Endothelial cell of umbilical vein (primary cell): ENCODE data around the gene TTC4. TPM values are rescaled to one million over a fixed set of nuclear protein-coding genes. Genes with fewer than 3 reads are reported as not detected.

Experiments
- BruUV-seq: library from RNA; stranded (reverse); fragments of 400-500 nt; replicated peaks from 2 replicates; lab custom pipeline; 2021; lab: Mats Ljungman, UMichigan
- CTCF ChIA-PET: fragments of 300-600, 350-600 bp; sonication (Branson Sonifier 250); formaldehyde crosslinking; loops from one replicate; lab custom pipeline; 2021; ENCODE audit warnings: antibody characterized with exemption, inconsistent platforms; lab: Charles Lee
- POLR2A ChIA-PET: fragments of 300-600, 350-600 bp; sonication (Branson Sonifier 250); formaldehyde crosslinking; loops from one replicate; lab custom pipeline; 2021; ENCODE audit warnings: antibody characterized with exemption, inconsistent platforms; lab: Charles Lee
- DNase-seq: peaks from one replicate; pipeline ENCODE4 v3.0.0-alpha.2; 2011; ENCODE audit warnings: low read depth, low spot score
- FAIRE-seq: peaks from 2 replicates; lab custom pipeline; 2011; peaks lifted over from hg19 to GRCh38; lab: Jason Lieb, UNC
- H2AFZ ChIP-seq: 2 replicates; pipeline ENCODE4 v1.6.0; 2012; ENCODE audit warnings: low read depth, low read length, control low read depth, inconsistent platforms
- H3K27ac ChIP-seq: 2 replicates; pipeline ENCODE4 v1.5.1; 2011; ENCODE audit warnings: low read depth, mild to moderate bottlenecking, control low read depth, low read length, moderate library complexity; ENCODE audit not compliant: insufficient read depth
- H3K27me3 ChIP-seq, 2 experiments: 2 replicates each; pipeline versions ENCODE4 v1.6.0 to v1.6.1; 2011; ENCODE audit warnings: low read length in 2 of 2, mixed read lengths in 1 of 2; ENCODE audit not compliant: control insufficient read depth in 2 of 2, insufficient read depth in 2 of 2
- H3K36me3 ChIP-seq, 2 experiments: 2 replicates in 1 of 2; 3 replicates in 1 of 2; pipeline ENCODE4 v1.5.1; 2011; ENCODE audit warnings: low read length in 2 of 2, mild to moderate bottlenecking in 1 of 2, moderate library complexity in 1 of 2; ENCODE audit not compliant: control insufficient read depth in 2 of 2, insufficient read depth in 2 of 2; ENCODE audit errors: extremely low read depth in 1 of 2
- H3K4me1 ChIP-seq: 3 replicates; pipeline ENCODE4 v1.5.1; 2011; ENCODE audit warnings: mild to moderate bottlenecking, low read length; ENCODE audit not compliant: control insufficient read depth, insufficient read depth; ENCODE audit errors: extremely low read depth
- H3K4me2 ChIP-seq: 2 replicates; pipeline ENCODE4 v1.6.1; 2011; ENCODE audit warnings: low read length, control low read depth, mixed read lengths; ENCODE audit not compliant: insufficient read depth
- H3K4me3 ChIP-seq, 3 experiments: fragments of 200-600 bp in 1 of 3; sonication (generic), shearing (Covaris generic) in 1 of 3; replicated peaks in 1 of 3; 2 replicates each; pipeline ENCODE4 v1.5.1; 2011 to 2016; ENCODE audit warnings: control low read depth in 3 of 3, low read length in 3 of 3, mild to moderate bottlenecking in 2 of 3, inconsistent platforms in 1 of 3, low read depth in 1 of 3, moderate library complexity in 1 of 3; ENCODE audit not compliant: insufficient read depth in 1 of 3
- H3K79me2 ChIP-seq: 2 replicates; pipeline ENCODE4 v1.6.0; 2012; ENCODE audit warnings: low read length, inconsistent platforms; ENCODE audit not compliant: control insufficient read depth, insufficient read depth
- H3K9ac ChIP-seq: replicated peaks from 2 replicates; pipeline ENCODE3; 2011; ENCODE audit warnings: low read length, control low read depth; ENCODE audit not compliant: insufficient read depth; ENCODE audit errors: extremely low read depth
- H3K9me1 ChIP-seq: replicated peaks from 3 replicates; pipeline ENCODE4 v1.6.0; 2011; ENCODE audit warnings: mild to moderate bottlenecking, low read length; ENCODE audit not compliant: control insufficient read depth, insufficient read depth; ENCODE audit errors: extremely low read depth
- H3K9me3 ChIP-seq: replicated peaks from 2 replicates; pipeline ENCODE4 v1.5.1; 2012; ENCODE audit warnings: low read length, inconsistent platforms; ENCODE audit not compliant: control insufficient read depth, insufficient read depth
- H4K20me1 ChIP-seq: replicated peaks from 2 replicates; pipeline ENCODE3; 2011; ENCODE audit warnings: mild to moderate bottlenecking, low read length; ENCODE audit not compliant: control insufficient read depth, insufficient read depth; ENCODE audit errors: extremely low read depth
- CTCF ChIP-seq, 2 donors: IDR thresholded peaks; 1 replicate in 1 of 2; 2 replicates in 1 of 2; pipeline ENCODE4 v1.5.1; 2011; ENCODE audit warnings: low read length in 2 of 2, mild to moderate bottlenecking in 2 of 2, moderate library complexity in 2 of 2, control low read depth in 1 of 2, inconsistent platforms in 1 of 2, low read depth in 1 of 2; ENCODE audit not compliant: insufficient read depth in 1 of 2; ENCODE audit errors: extremely low read depth in 1 of 2
- EZH2 ChIP-seq: IDR thresholded peaks from 2 replicates; pipeline ENCODE4 v1.6.1; 2012; ENCODE audit warnings: borderline replicate concordance, low read depth, mild to moderate bottlenecking, moderate library complexity, low read length, inconsistent platforms; ENCODE audit not compliant: severe bottlenecking
- FOS ChIP-seq: IDR thresholded peaks from 2 replicates; pipeline ENCODE4 v1.6.1; 2011; ENCODE audit warnings: mild to moderate bottlenecking, low read length, moderate library complexity, borderline replicate concordance; ENCODE audit not compliant: insufficient read depth
- GATA2 ChIP-seq: IDR thresholded peaks from 2 replicates; pipeline ENCODE4 v1.7.0; 2011; ENCODE audit warnings: low read depth, mild to moderate bottlenecking, moderate library complexity, mixed read lengths, low read length; ENCODE audit not compliant: insufficient read length, insufficient read depth
- JUN ChIP-seq: IDR thresholded peaks from 2 replicates; pipeline ENCODE4 v1.6.1; 2011; ENCODE audit warnings: borderline replicate concordance, low read depth; ENCODE audit not compliant: insufficient read length, insufficient read depth
- MAX ChIP-seq: IDR thresholded peaks from 2 replicates; pipeline ENCODE4 v1.6.1; 2011; ENCODE audit not compliant: insufficient read depth, insufficient read length
- MYC ChIP-seq: IDR thresholded peaks from one replicate; pipeline ENCODE4 v1.6.1; 2011; ENCODE audit warnings: mild to moderate bottlenecking, low read depth, low read length
- POLR2A ChIP-seq: IDR thresholded peaks from 2 replicates; pipeline ENCODE4 v1.6.1; 2012; ENCODE audit warnings: low read depth, mild to moderate bottlenecking, control low read depth, low read length
- POLR2AphosphoS5 ChIP-seq: IDR thresholded peaks from 2 replicates; pipeline ENCODE4 v1.6.1; 2012; ENCODE audit warnings: low read depth, mild to moderate bottlenecking, control low read depth, low read length, moderate library complexity; ENCODE audit not compliant: insufficient read depth
- dilution Hi-C: fragments of 300-500 bp; cut with MboI; formaldehyde crosslinking; loops from one replicate; pipeline ENCODE4 v1.15.0; 2019; ENCODE audit warnings: low sequenced_read_pairs; ENCODE audit not compliant: extremely low pct_ligation_motif_present
- intact Hi-C: fragments of 100-400 bp; cut with micrococcal nuclease; formaldehyde crosslinking; loops from one replicate; pipeline ENCODE4 v1.10.0; 2022
- polyA plus RNA-seq, 4 experiments: library from polyadenylated mRNA; depleted of rRNA in 3 of 4; stranded (reverse) in 3 of 4; unstranded in 1 of 4; fragments of >200 nt; gene quantifications; 2 replicates each; pipeline versions ENCODE4 v1.2.1 to v1.2.3, GENCODE V29; 2011 to 2012; ENCODE audit warnings: missing spikeins in 1 of 4
- total RNA-seq: library from RNA; stranded (reverse); gene quantifications from 2 replicates; pipeline ENCODE4 v1.2.3, GENCODE V29; 2021

The TTC4 gene
- total and polyA plus RNA-seq, 2 donors (not counting 3 experiments of a cell fraction or from before 2014, with no cell fraction given) = 19.2 to 28.8 TPM

- Histone ChIP-seq H3K4me2 (no peak overlapping the region), H3K4me3 (no peak overlapping the region), H3K79me2 (no peaks in the 10 kb centered on the region), H3K27me3 (peaks cover 0 to 2% of the 10 kb centered on the region in 2 experiments), H2AFZ (no peak overlapping the region), H3K27ac (no peak overlapping the region), H3K4me1 (no peaks in the 10 kb centered on the region), H4K20me1 (no peaks in the 10 kb centered on the region), H3K9ac (no peak overlapping the region), H3K36me3 (no peaks in the 10 kb centered on the region), H3K9me3 (no peaks in the 10 kb centered on the region), H3K9me1 (no peaks in the 10 kb centered on the region)
- FAIRE-seq (no peak), DNase-seq (no peak)
- intact Hi-C loops = no loop called here
- POLR2A ChIA-PET = no interaction called here
- CTCF ChIA-PET = interaction anchor here (1.0 kb wide), 1 partner anchor 37 kb away, joined by 3 read pairs; no protein-coding TSS in a partner anchor
- BruUV-seq = no TSS peak
- TF ChIP-seq MYC (no peak), POLR2A (no peak), EZH2 (no peak), CTCF (IDR thresholded peaks at IDR 0.05; ENCODE audit: extremely low read depth in 1 of 2, insufficient read depth in 1 of 2, low read depth in 1 of 2, low read length in 2 of 2) (no peak), FOS (no peak), MAX (no peak), JUN (no peak), POLR2AphosphoS5 (no peak), GATA2 (no peak)
- dilution Hi-C loops = no loop called here
Observed at GRCh38 chr1:54706419-54706818, 9.2 kb upstream of the TTC4 start.
